Measurements from ENCODE around the gene PORCN.

Gene PORCN

GRCh38 chrX:48474127-48474526 lies 34.7 kb upstream of the PORCN start:
- peak overlapping the region; percentile 13 for H3K9ac ChIP-seq (ENCODE audit: low read length)
- H3K4me2 ChIP-seq (ENCODE audit: low read length, poor library complexity, severe bottlenecking) = no peak overlapping the region
- H4K8ac ChIP-seq (ENCODE audit: low read length) = no peak overlapping the region
- peaks cover 7 to 8% of the 10 kb centered on the region in 2 experiments for H3K36me3 ChIP-seq (ENCODE audit: control insufficient read depth in 1 of 2, insufficient read depth in 2 of 2, low read depth in 1 of 2, low read length in 2 of 2)
- H2BK5ac ChIP-seq (ENCODE audit: low read depth, low read length, poor library complexity, severe bottlenecking) = no peak overlapping the region
- H2BK12ac ChIP-seq (ENCODE audit: low read length in 2 of 2) = no peak overlapping the region
- H3K79me1 ChIP-seq (replicated peaks; ENCODE audit: low read length, poor library complexity, severe bottlenecking) = no peaks in the 10 kb centered on the region
- no peak overlapping the region for H4K91ac ChIP-seq (ENCODE audit: low read length)
- DNase-seq = peak; percentile 38
- H3K23ac ChIP-seq (ENCODE audit: low read length in 2 of 2) = no peak overlapping the region
- no peak overlapping the region for H3K18ac ChIP-seq (ENCODE audit: low read depth in 1 of 2, low read length in 2 of 2)
- no peak overlapping the region for H2AK5ac ChIP-seq (ENCODE audit: low read length, severe bottlenecking)
- no peak overlapping the region for H3K27ac ChIP-seq (ENCODE audit: low read length, poor library complexity, severe bottlenecking)
- H3K14ac ChIP-seq (ENCODE audit: low read length in 2 of 2) = no peak overlapping the region
- H3K27me3 ChIP-seq (ENCODE audit: control insufficient read depth in 1 of 2, insufficient read depth in 1 of 2, low read length in 2 of 2) = peaks cover 0 to 13% of the 10 kb centered on the region in 2 experiments
- H2AFZ ChIP-seq (ENCODE audit: low read depth, low read length) = no peak overlapping the region
- peaks cover 24% of the 10 kb centered on the region for H3K4me1 ChIP-seq (ENCODE audit: control insufficient read depth, insufficient read depth, low read depth, low read length)
- no peak overlapping the region for H2BK120ac ChIP-seq (ENCODE audit: low read depth, low read length)
- peak overlapping the region in 1 of 2 experiments; percentile 28 for H3K4ac ChIP-seq (ENCODE audit: low read depth in 1 of 2, low read length in 2 of 2)
- 64% methylated on average over 10 of the region's 10 CpGs for WGBS
- H3K4me3 ChIP-seq (ENCODE audit: insufficient read depth in 1 of 2, low read depth in 1 of 2, low read length in 2 of 2) = no peak overlapping the region
- no peak overlapping the region for H2BK15ac ChIP-seq (ENCODE audit: low read depth, poor library complexity, severe bottlenecking)
- H3K9me3 ChIP-seq (ENCODE audit: control insufficient read depth, low read length) = no peaks in the 10 kb centered on the region

- Histone ChIP-seq H3K79me1 (replicated peaks; ENCODE audit: low read length, poor library complexity, severe bottlenecking) (no peaks in the 10 kb centered on the region), H3K36me3 (ENCODE audit: control insufficient read depth in 1 of 2, insufficient read depth in 2 of 2, low read depth in 1 of 2, low read length in 2 of 2) (peaks cover 8 to 10% of the 10 kb centered on the region in 2 experiments), H3K18ac (ENCODE audit: low read depth in 1 of 2, low read length in 2 of 2) (no peak overlapping the region), H3K4me2 (ENCODE audit: low read length, poor library complexity, severe bottlenecking) (no peak overlapping the region), H3K9me3 (ENCODE audit: control insufficient read depth, low read length) (no peaks in the 10 kb centered on the region), H3K4ac (ENCODE audit: low read depth in 1 of 2, low read length in 2 of 2) (no peak overlapping the region), H2BK5ac (ENCODE audit: low read depth, low read length, poor library complexity, severe bottlenecking) (no peak overlapping the region), H3K27me3 (ENCODE audit: control insufficient read depth in 1 of 2, insufficient read depth in 1 of 2, low read length in 2 of 2) (peaks cover 0 to 10% of the 10 kb centered on the region in 2 experiments), H3K14ac (ENCODE audit: low read length in 2 of 2) (no peak overlapping the region), H2BK15ac (ENCODE audit: low read depth, poor library complexity, severe bottlenecking) (no peak overlapping the region), H4K91ac (ENCODE audit: low read length) (no peak overlapping the region), H4K8ac (ENCODE audit: low read length) (no peak overlapping the region), H2BK120ac (ENCODE audit: low read depth, low read length) (no peak overlapping the region), H2AFZ (ENCODE audit: low read depth, low read length) (no peak overlapping the region), H3K27ac (ENCODE audit: low read length, poor library complexity, severe bottlenecking) (no peak overlapping the region), H2BK12ac (ENCODE audit: low read length in 2 of 2) (no peak overlapping the region), H3K9ac (ENCODE audit: low read length) (no peak overlapping the region), H3K4me3 (ENCODE audit: insufficient read depth in 1 of 2, low read depth in 1 of 2, low read length in 2 of 2) (peak overlapping the region in 1 of 2 experiments; percentile 45), H3K4me1 (ENCODE audit: control insufficient read depth, insufficient read depth, low read depth, low read length) (peaks cover 24% of the 10 kb centered on the region), H3K23ac (ENCODE audit: low read length in 2 of 2) (no peak overlapping the region), H2AK5ac (ENCODE audit: low read length, severe bottlenecking) (no peak overlapping the region)
- 85% methylated on average over 6 of the region's 6 CpGs for whole genome bisulfite sequencing
- DNase-seq = no peak
These were observed 34.2 kb upstream of the PORCN start for GRCh38 chrX:48474581-48474980.

GRCh38 chrX:48475296-48475695 lies 33.5 kb upstream of the PORCN start:
- H2BK120ac ChIP-seq (ENCODE audit: low read depth, low read length) = no peak overlapping the region
- H2BK15ac ChIP-seq (ENCODE audit: low read depth, poor library complexity, severe bottlenecking) = no peak overlapping the region
- H3K23ac ChIP-seq (ENCODE audit: low read length in 2 of 2) = no peak overlapping the region
- H3K9ac ChIP-seq (ENCODE audit: low read length) = peak overlapping the region; percentile 93
- peak overlapping the region; percentile 59 for H3K27ac ChIP-seq (ENCODE audit: low read length, poor library complexity, severe bottlenecking)
- DNase-seq = no peak
- no peak overlapping the region for H3K18ac ChIP-seq (ENCODE audit: low read depth in 1 of 2, low read length in 2 of 2)
- H3K14ac ChIP-seq (ENCODE audit: low read length in 2 of 2) = no peak overlapping the region
- no peak overlapping the region for H2AFZ ChIP-seq (ENCODE audit: low read depth, low read length)
- no peak overlapping the region for H4K8ac ChIP-seq (ENCODE audit: low read length)
- WGBS = 57% methylated on average over 1 of the region's 5 CpGs
- no peaks in the 10 kb centered on the region for H3K9me3 ChIP-seq (ENCODE audit: control insufficient read depth, low read length)
- H3K4ac ChIP-seq (ENCODE audit: low read depth in 1 of 2, low read length in 2 of 2) = no peak overlapping the region
- peaks cover 0 to 4% of the 10 kb centered on the region in 2 experiments for H3K27me3 ChIP-seq (ENCODE audit: control insufficient read depth in 1 of 2, insufficient read depth in 1 of 2, low read length in 2 of 2)
- H2BK5ac ChIP-seq (ENCODE audit: low read depth, low read length, poor library complexity, severe bottlenecking) = no peak overlapping the region
- no peak overlapping the region for H2BK12ac ChIP-seq (ENCODE audit: low read length in 2 of 2)
- H2AK5ac ChIP-seq (ENCODE audit: low read length, severe bottlenecking) = no peak overlapping the region
- H4K91ac ChIP-seq (ENCODE audit: low read length) = no peak overlapping the region
- H3K79me1 ChIP-seq (replicated peaks; ENCODE audit: low read length, poor library complexity, severe bottlenecking) = peaks cover under 1% of the 10 kb centered on the region
- H3K36me3 ChIP-seq (ENCODE audit: control insufficient read depth in 1 of 2, insufficient read depth in 2 of 2, low read depth in 1 of 2, low read length in 2 of 2) = peaks cover 10 to 11% of the 10 kb centered on the region in 2 experiments
- peak overlapping the region in 1 of 2 experiments; percentile 85 for H3K4me3 ChIP-seq (ENCODE audit: insufficient read depth in 1 of 2, low read depth in 1 of 2, low read length in 2 of 2)
- H3K4me1 ChIP-seq (ENCODE audit: control insufficient read depth, insufficient read depth, low read depth, low read length) = peaks cover 24% of the 10 kb centered on the region
- peak overlapping the region; percentile 44 for H3K4me2 ChIP-seq (ENCODE audit: low read length, poor library complexity, severe bottlenecking)

GRCh38 chrX:48475774-48476577 lies 32.8 kb upstream of the PORCN start, which contains the start of gene FTSJ1:
Gene FTSJ1, plus strand, starts transcription at chrX:48476199. Its CDS starts 1,849 bp downstream, at chrX:48478048.
- H3K4ac ChIP-seq (ENCODE audit: low read depth in 1 of 2, low read length in 2 of 2) = peak within 1 kb of the TSS; percentile 43 to 87
- H3K18ac ChIP-seq (ENCODE audit: low read depth in 1 of 2, low read length in 2 of 2) = peak within 1 kb of the TSS; percentile 76 to 79
- H3K79me1 ChIP-seq (replicated peaks; ENCODE audit: low read length, poor library complexity, severe bottlenecking) = peaks cover 3% of the 10 kb centered on the region
- H4K91ac ChIP-seq (ENCODE audit: low read length) = peak within 1 kb of the TSS; percentile 80
- H2BK12ac ChIP-seq (ENCODE audit: low read length in 2 of 2) = no peak within 1 kb of the TSS
- no peak within 1 kb of the TSS for H2BK5ac ChIP-seq (ENCODE audit: low read depth, low read length, poor library complexity, severe bottlenecking)
- H2AFZ ChIP-seq (ENCODE audit: low read depth, low read length) = peak within 1 kb of the TSS; percentile 62
- H3K27ac ChIP-seq (ENCODE audit: low read length, poor library complexity, severe bottlenecking) = peak within 1 kb of the TSS; percentile 59
- no peak within 1 kb of the TSS for H2BK15ac ChIP-seq (ENCODE audit: low read depth, poor library complexity, severe bottlenecking)
- under 1% methylated on average over 74 of the region's 75 CpGs for WGBS
- H3K27me3 ChIP-seq (ENCODE audit: control insufficient read depth in 1 of 2, insufficient read depth in 1 of 2, low read length in 2 of 2) = no peaks in the 10 kb centered on the region
- peaks cover 10 to 15% of the 10 kb centered on the region in 2 experiments for H3K36me3 ChIP-seq (ENCODE audit: control insufficient read depth in 1 of 2, insufficient read depth in 2 of 2, low read depth in 1 of 2, low read length in 2 of 2)
- H2AK5ac ChIP-seq (ENCODE audit: low read length, severe bottlenecking) = no peak within 1 kb of the TSS
- H3K9me3 ChIP-seq (ENCODE audit: control insufficient read depth, low read length) = no peaks in the 10 kb centered on the region
- H3K23ac ChIP-seq (ENCODE audit: low read length in 2 of 2) = no peak within 1 kb of the TSS
- H3K4me1 ChIP-seq (ENCODE audit: control insufficient read depth, insufficient read depth, low read depth, low read length) = peaks cover 24% of the 10 kb centered on the region
- H2BK120ac ChIP-seq (ENCODE audit: low read depth, low read length) = no peak within 1 kb of the TSS
- peak; percentile 95 for DNase-seq
- peak within 1 kb of the TSS; percentile 66 for H3K4me2 ChIP-seq (ENCODE audit: low read length, poor library complexity, severe bottlenecking)
- H3K9ac ChIP-seq (ENCODE audit: low read length) = peak within 1 kb of the TSS; percentile 93
- peak within 1 kb of the TSS in 1 of 2 experiments; percentile 3 for H3K14ac ChIP-seq (ENCODE audit: low read length in 2 of 2)
- peak within 1 kb of the TSS; percentile 79 to 85 for H3K4me3 ChIP-seq (ENCODE audit: insufficient read depth in 1 of 2, low read depth in 1 of 2, low read length in 2 of 2)
- peak within 1 kb of the TSS; percentile 90 for H4K8ac ChIP-seq (ENCODE audit: low read length)
